Measurements from ENCODE around the gene RSF1. TPM values are rescaled to one million over a fixed set of nuclear protein-coding genes. Genes with fewer than 3 reads are reported as not detected.
A peak's percentile ranks its signal among the peaks of the same experiment; 100 is the strongest.

RSF1 gene
- total and polyA plus RNA-seq, 8 donors, result 49.3 to 94.8 (median 73.7) TPM

- no peaks in the 10 kb centered on the region for H3K4me1 ChIP-seq
- peaks cover 0 to 37% of the 10 kb centered on the region in 2 donors for H3K36me3 ChIP-seq
- TF ChIP-seq, protein P1, sequence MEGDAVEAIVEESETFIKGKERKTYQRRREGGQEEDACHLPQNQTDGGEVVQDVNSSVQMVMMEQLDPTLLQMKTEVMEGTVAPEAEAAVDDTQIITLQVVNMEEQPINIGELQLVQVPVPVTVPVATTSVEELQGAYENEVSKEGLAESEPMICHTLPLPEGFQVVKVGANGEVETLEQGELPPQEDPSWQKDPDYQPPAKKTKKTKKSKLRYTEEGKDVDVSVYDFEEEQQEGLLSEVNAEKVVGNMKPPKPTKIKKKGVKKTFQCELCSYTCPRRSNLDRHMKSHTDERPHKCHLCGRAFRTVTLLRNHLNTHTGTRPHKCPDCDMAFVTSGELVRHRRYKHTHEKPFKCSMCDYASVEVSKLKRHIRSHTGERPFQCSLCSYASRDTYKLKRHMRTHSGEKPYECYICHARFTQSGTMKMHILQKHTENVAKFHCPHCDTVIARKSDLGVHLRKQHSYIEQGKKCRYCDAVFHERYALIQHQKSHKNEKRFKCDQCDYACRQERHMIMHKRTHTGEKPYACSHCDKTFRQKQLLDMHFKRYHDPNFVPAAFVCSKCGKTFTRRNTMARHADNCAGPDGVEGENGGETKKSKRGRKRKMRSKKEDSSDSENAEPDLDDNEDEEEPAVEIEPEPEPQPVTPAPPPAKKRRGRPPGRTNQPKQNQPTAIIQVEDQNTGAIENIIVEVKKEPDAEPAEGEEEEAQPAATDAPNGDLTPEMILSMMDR (IDR thresholded peaks at IDR 0.05), result no peak
- H3K4me3 ChIP-seq, result no peak overlapping the region
- no peak overlapping the region for H3K27ac ChIP-seq
- no peaks in the 10 kb centered on the region for H3K9me3 ChIP-seq
- DNase-seq (no peak), ATAC-seq (no peak)
- intact Hi-C loops (cut with DNase I), result no loop called here
- H3K27me3 ChIP-seq, result no peaks in the 10 kb centered on the region
Observed at GRCh38 chr11:77698896-77699295, 121.6 kb downstream of the RSF1 start.

- TF ChIP-seq, protein P1 (IDR thresholded peaks at IDR 0.05), result no peak
- Histone ChIP-seq H3K36me3 (peaks cover 0 to 42% of the 10 kb centered on the region in 2 donors), H3K27me3 (no peaks in the 10 kb centered on the region)
Observed at GRCh38 chr11:77697865-77698264, 122.7 kb downstream of the RSF1 start.

DNA sequence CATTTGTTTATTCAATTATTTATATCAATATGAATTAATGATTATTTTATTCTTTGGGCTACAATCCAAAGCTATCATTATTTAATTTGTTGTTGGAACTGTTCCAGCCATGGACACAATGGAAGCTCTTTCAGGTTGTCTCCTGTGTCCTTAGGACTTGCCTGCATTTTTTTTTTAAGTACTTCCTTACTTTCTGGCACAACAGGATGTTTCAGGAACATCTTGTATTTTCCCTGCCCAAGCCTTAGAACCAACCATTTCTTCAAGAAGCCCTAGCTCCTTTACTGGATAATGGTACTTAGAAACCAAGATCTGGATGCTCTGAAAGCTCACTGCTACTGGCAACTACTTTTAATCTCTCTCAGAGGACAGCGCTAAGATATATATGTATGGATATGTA lies 125.1 kb downstream of the RSF1 start:
- TF ChIP-seq, protein P1 (IDR thresholded peaks at IDR 0.05), result no peak
- Histone ChIP-seq H3K4me1 (no peaks in the 10 kb centered on the region), H3K27ac (peak overlapping the region in 1 of 2 donors; percentile 9), H3K4me3 (no peak overlapping the region), H3K36me3 (peaks cover 0 to 56% of the 10 kb centered on the region in 2 donors), H3K9me3 (no peaks in the 10 kb centered on the region), H3K27me3 (no peaks in the 10 kb centered on the region)
- DNase-seq (no peak), ATAC-seq (no peak)
- intact Hi-C loops (cut with DNase I), result no loop called here

More at GRCh38 chr11:77697865-77698264, 122.7 kb downstream of the RSF1 start:
- Histone ChIP-seq H3K27ac (no peak overlapping the region), H3K4me3 (no peak overlapping the region), H3K9me3 (no peaks in the 10 kb centered on the region), H3K4me1 (no peaks in the 10 kb centered on the region)
- intact Hi-C loops (cut with DNase I), result no loop called here
- ATAC-seq (no peak), DNase-seq (no peak)

DNA sequence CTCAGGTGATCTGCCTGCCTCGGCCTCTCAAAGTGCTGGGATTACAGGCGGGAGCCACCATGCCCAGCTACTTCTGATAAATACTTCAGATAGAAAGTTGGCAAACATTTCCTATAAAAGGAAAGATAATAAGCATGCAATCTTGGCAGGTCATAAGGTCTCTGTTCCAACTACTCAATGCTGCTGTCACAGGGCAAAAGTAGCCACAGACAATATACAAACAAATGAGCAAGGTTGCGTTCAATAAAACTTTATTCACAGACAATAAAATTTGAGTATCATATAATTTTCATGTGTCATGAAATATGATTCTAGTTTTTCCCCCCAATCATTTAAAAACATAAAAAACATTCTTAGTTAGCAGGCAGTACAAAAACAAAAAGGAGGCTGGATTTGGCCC lies 129.9 kb downstream of the RSF1 start:
- DNase-seq (no peak), ATAC-seq (no peak)
- Histone ChIP-seq H3K4me1 (no peaks in the 10 kb centered on the region), H3K4me3 (no peak overlapping the region), H3K9me3 (no peaks in the 10 kb centered on the region), H3K27ac (no peak overlapping the region), H3K27me3 (no peaks in the 10 kb centered on the region), H3K36me3 (peaks cover 0 to 66% of the 10 kb centered on the region in 2 donors)
- intact Hi-C loops (cut with DNase I), result no loop called here
- TF ChIP-seq, protein P1 (IDR thresholded peaks at IDR 0.05), result no peak

- Histone ChIP-seq H3K4me1 (no peaks in the 10 kb centered on the region), H3K4me3 (no peak overlapping the region), H3K36me3 (peaks cover 0 to 89% of the 10 kb centered on the region in 2 donors), H3K27me3 (no peaks in the 10 kb centered on the region), H3K27ac (no peak overlapping the region), H3K9me3 (no peaks in the 10 kb centered on the region)
- intact Hi-C loops (cut with DNase I), result no loop called here
- TF ChIP-seq, protein P1 (IDR thresholded peaks at IDR 0.05), result no peak
- DNase-seq (no peak), ATAC-seq (no peak)
Observed at GRCh38 chr11:77687088-77687487, 133.4 kb downstream of the RSF1 start.
